ENCODE results near the gene TEKT5.
"Not testable (repeated sequence)": the region's sequence is repeated elsewhere in the genome, so short reads cannot be mapped to it uniquely, and the experiment has no call there.

Gene TEKT5

DNA sequence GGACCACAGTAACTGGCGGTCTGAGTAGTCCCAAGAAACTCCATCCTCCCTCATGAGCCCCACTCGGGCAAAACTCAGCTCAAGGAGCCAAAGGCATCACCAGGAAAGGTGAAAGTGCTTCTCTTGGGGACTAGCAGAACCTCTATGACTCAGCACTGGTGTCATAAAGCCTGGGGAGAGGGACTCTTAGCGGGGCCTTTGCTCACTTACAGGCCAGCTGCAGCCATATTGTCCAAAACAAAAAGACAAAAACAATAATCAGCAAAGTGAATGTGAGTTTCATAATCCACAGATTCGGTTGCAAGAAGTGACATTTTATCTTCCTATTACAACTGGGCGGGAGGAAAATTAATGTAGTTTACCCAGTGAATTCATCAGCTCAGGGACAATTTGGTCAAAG lies at the start of gene TEKT5:
TEKT5 (minus strand) TSS at position 101 of the 400 bp plus-strand sequence; CDS start at position 44, 57 bp downstream.
- no peak for DNase-seq (ENCODE audit: low read depth)
- no peak within 1 kb of the TSS for H3K4me3 ChIP-seq (replicated peaks; ENCODE audit: low read depth, low read length)

DNA sequence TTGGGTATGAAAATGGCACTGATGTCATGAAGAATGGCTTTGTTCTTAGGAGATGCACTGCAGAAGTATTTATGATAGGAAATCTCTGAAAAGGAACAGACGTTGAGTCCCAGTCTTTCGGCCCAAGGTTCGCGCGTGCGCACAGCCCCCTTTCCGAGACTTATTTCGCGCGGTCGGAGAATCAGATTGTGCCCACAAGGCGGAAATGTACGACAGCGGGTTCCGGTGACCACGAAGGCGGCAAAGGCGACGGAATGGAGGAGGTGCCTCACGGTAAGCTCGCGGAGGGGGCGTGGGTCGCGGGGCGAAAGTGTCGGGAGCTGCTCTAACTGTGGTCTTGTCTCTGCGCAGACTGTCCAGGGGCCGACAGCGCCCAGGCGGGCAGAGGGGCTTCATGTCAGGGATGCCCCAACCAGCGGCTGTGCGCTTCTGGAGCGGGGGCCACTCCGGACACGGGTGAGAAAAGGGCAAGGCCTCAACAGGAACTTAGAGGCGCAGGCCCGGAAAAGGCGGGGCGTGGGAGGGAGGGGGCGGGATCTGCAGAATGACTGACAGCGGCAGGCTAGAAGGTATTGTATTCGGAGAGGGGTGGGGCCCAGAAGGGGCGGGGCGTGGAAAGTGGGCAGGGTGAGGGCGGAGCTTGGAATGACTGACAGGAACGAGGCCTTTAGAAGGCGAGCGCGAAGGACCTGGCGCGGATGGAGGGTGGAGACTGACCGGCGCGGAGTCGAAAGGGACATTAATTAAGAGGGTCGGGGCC lies 49.1 kb upstream of the TEKT5 start, which contains the start of gene NUBP1:
NUBP1 (plus strand) TSS at position 233 of the 760 bp plus-strand sequence; CDS start at position 255, 22 bp downstream.
- TF ChIP-seq, protein P1, sequence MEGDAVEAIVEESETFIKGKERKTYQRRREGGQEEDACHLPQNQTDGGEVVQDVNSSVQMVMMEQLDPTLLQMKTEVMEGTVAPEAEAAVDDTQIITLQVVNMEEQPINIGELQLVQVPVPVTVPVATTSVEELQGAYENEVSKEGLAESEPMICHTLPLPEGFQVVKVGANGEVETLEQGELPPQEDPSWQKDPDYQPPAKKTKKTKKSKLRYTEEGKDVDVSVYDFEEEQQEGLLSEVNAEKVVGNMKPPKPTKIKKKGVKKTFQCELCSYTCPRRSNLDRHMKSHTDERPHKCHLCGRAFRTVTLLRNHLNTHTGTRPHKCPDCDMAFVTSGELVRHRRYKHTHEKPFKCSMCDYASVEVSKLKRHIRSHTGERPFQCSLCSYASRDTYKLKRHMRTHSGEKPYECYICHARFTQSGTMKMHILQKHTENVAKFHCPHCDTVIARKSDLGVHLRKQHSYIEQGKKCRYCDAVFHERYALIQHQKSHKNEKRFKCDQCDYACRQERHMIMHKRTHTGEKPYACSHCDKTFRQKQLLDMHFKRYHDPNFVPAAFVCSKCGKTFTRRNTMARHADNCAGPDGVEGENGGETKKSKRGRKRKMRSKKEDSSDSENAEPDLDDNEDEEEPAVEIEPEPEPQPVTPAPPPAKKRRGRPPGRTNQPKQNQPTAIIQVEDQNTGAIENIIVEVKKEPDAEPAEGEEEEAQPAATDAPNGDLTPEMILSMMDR (IDR thresholded peaks at IDR 0.05; ENCODE audit: low read length, missing control alignments) = no peak
- peak; percentile 98 for DNase-seq (ENCODE audit: low read depth)
- peak within 1 kb of the TSS; percentile 71 for H3K4me3 ChIP-seq (replicated peaks; ENCODE audit: low read depth, low read length)

More for the DNA sequence above, at the start of gene TEKT5:
- TF ChIP-seq, protein P1 (IDR thresholded peaks at IDR 0.05; ENCODE audit: low read length, missing control alignments) = no peak

DNA sequence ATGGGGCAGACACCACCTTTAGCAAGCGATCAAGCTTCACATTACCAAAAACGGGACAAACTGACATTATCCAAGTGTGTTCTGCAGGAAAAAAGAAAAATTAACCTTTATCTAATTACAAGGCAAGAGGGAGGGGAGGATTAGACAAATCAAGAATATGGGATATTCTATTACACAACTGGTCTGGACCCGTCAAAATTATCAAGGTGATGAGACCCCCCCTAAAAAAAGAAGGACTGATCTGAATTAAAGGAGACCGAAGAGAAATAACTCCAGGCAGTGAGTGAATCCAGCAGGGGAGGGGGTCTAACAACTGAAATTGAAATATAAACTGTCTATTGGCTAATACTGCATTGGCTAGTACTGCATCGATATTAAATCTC lies 48.5 kb upstream of the TEKT5 start:
- H3K4me3 ChIP-seq (replicated peaks; ENCODE audit: low read depth, low read length) = peak overlapping the region; percentile 71
- TF ChIP-seq, protein P1 (IDR thresholded peaks at IDR 0.05; ENCODE audit: low read length, missing control alignments) = no peak
- DNase-seq (ENCODE audit: low read depth) = no peak

DNA sequence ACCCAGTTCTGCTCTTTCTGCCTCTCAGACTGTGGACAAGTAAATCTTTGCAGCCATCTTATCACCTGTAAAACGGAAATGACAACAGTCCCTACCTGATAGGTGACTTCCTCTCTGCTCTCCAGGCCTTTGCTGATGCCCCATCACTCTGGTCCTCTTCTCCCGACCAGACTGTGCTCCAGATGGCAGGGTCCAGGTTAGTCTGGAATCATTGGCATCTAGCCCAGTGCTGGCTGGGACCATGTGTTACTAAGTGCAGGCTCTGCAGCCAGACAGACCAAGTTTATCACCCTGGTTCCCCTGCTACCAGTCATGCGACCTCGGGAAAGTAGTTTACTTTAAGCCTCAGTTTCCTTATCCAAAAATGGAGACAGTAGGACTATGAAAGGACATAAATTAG lies 47.1 kb upstream of the TEKT5 start:
- TF ChIP-seq, protein P1 (IDR thresholded peaks at IDR 0.05; ENCODE audit: low read length, missing control alignments) = no peak
- no peak overlapping the region for H3K4me3 ChIP-seq (replicated peaks; ENCODE audit: low read depth, low read length)
- peak; percentile 17 for DNase-seq (ENCODE audit: low read depth)

DNA sequence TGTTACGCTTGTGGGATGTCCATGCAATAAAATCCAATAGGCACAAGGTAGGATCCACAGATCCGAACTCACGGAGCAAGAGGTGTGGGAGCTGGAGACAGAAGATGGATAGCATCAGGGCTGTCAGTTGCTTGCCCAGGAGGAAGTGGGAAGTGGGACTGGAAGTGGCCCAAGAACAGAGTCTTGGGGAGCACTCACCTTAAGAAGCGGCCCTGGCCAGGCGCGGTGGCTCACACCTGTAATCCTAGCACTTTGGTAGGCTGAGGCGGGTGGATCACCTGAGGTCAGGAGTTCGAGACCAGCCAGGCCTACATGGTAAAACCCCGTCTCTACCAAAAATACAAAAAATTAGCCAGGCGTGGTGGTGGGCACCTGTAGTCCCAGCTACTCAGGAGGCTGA lies 46.5 kb upstream of the TEKT5 start:
- DNase-seq (ENCODE audit: low read depth); H3K4me3 ChIP-seq (replicated peaks; ENCODE audit: low read depth, low read length): not testable (repeated sequence)

DNA sequence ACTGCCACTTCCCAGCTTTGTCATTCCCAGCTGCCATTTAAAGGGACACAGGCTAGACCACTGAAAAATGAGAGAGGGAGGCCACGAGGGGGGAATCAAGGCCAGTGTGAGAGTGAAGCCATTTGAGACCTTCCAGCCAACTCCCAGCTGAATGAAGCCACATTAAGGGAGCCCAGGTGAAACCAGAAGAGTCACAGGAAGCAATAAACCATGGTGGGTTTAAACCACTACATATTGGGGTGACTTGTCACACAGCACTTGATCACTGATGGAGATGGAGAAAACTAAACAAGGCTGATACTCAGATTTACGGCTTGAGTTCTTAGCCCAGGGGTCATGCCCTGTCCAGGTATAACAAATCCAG lies 46.1 kb upstream of the TEKT5 start:
- no peak overlapping the region for H3K4me3 ChIP-seq (replicated peaks; ENCODE audit: low read depth, low read length)
- no peak for DNase-seq (ENCODE audit: low read depth)
- TF ChIP-seq, protein P1 (IDR thresholded peaks at IDR 0.05; ENCODE audit: low read length, missing control alignments) = no peak

DNA sequence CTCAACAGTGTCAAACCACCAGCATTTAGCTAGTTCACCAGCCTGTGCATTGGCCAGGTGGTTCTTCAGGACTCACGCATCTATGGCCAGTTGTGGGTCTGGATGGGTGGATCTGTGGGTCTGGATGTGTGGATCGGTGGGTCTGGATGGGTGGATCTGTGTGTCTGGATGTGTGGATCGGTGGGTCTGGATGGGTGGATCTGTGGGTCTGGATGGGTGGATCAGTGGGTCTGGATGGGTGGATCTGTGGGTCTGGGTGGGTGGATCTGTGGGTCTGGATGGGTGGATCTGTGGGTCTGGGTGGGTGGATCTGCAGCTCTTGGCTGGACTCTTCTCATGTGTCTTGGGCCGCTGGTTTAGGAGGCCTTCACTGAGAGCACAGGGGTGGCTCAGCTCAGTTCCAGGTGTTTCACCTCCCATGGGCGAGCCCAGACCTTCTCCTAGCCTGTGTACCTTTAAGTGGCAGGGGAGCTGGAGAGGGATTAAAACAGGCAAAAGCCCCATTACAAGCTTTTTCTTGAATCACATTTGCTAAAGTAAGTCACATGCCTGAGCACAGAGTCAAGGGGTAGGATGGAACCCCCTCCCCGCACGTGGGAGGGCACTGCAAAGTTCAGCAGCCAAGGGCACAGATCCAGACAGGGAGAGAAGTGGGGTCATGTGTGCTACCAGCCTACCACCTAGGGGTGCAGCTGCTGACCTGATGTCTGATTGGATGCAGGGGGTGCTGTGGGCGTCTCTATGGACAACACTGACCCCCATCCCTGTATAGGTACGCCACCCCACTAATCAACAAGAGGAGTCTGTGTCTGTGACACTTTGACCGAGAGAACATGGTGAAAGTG lies 45.5 kb upstream of the TEKT5 start:
- TF ChIP-seq, protein P1 (IDR thresholded peaks at IDR 0.05; ENCODE audit: low read length, missing control alignments) = no peak
- H3K4me3 ChIP-seq (replicated peaks; ENCODE audit: low read depth, low read length) = no peak overlapping the region
- DNase-seq (ENCODE audit: low read depth) = no peak

Data from fibroblast of pulmonary artery (primary cell).